GM12878 (cell line): Measurements from ENCODE around the gene ADK. TPM values are rescaled to one million over a fixed set of nuclear protein-coding genes. Genes with fewer than 3 reads are reported as not detected.

Experiments used
- ASH2L ChIP-seq: fragments of 300-600, 200-600 bp; sonication (generic); IDR thresholded peaks from 2 replicates; pipeline ENCODE4 v1.6.1; 2017; ENCODE audit warnings: low read depth, mild to moderate bottlenecking, borderline replicate concordance
- ATF2 ChIP-seq: IDR thresholded peaks from 2 replicates; pipeline ENCODE4 v1.6.1; 2012; ENCODE audit warnings: low read length, inconsistent platforms
- ATF3 ChIP-seq: IDR thresholded peaks from 2 replicates; pipeline ENCODE4 v1.6.1; 2011; ENCODE audit warnings: low read depth, mild to moderate bottlenecking, low read length, moderate library complexity, borderline replicate concordance; ENCODE audit errors: extremely low read depth
- BRCA1 ChIP-seq: IDR thresholded peaks from 2 replicates; pipeline ENCODE4 v1.6.1; 2011; ENCODE audit warnings: low read depth, low read length, improper control_type of control experiment
- CBX3 ChIP-seq: fragments of 200-600 bp; sonication (generic); IDR thresholded peaks from 2 replicates; pipeline ENCODE4 v1.6.1; 2016; ENCODE audit warnings: low read depth, borderline replicate concordance
- CEBPZ ChIP-seq: fragments of 150-350 bp; IDR thresholded peaks from 2 replicates; pipeline ENCODE4 v1.6.1; 2016; ENCODE audit warnings: low read depth, low read length
- DPF2 ChIP-seq: fragments of 450-650 bp; IDR thresholded peaks from 2 replicates; pipeline ENCODE4 v1.6.1; 2017; ENCODE audit warnings: mild to moderate bottlenecking
- HCFC1 ChIP-seq: fragments of 150-350 bp; IDR thresholded peaks from 2 replicates; pipeline ENCODE4 v1.6.1; 2014; ENCODE audit warnings: low read length
- MTA3 ChIP-seq: IDR thresholded peaks from 2 replicates; pipeline ENCODE4 v1.6.1; 2012; ENCODE audit warnings: low read length, inconsistent platforms, borderline replicate concordance
- MYC ChIP-seq: IDR thresholded peaks from 2 replicates; pipeline ENCODE4 v1.6.1; 2011; ENCODE audit warnings: mild to moderate bottlenecking, low read length, moderate library complexity, inconsistent platforms; ENCODE audit not compliant: insufficient read depth, insufficient replicate concordance, insufficient read length, severe bottlenecking
- NFXL1 ChIP-seq: fragments of 450-650 bp; IDR thresholded peaks from 2 replicates; pipeline ENCODE4 v1.6.1; 2017; ENCODE audit warnings: antibody characterized with exemption, mild to moderate bottlenecking, borderline replicate concordance
- NR2C1 ChIP-seq: fragments of 450-650 bp; IDR thresholded peaks from 2 replicates; pipeline ENCODE4 v1.6.1; 2017; ENCODE audit warnings: antibody characterized with exemption, mild to moderate bottlenecking, moderate library complexity
- PML ChIP-seq: IDR thresholded peaks from 2 replicates; pipeline ENCODE4 v1.6.1; 2012; ENCODE audit warnings: low read length, inconsistent platforms
- POU2F2 ChIP-seq: IDR thresholded peaks from 3 replicates; pipeline ENCODE4 v1.6.1; 2011; ENCODE audit warnings: low read depth, mild to moderate bottlenecking, low read length, borderline replicate concordance
- RAD51 ChIP-seq: fragments of 450-650 bp; IDR thresholded peaks from 2 replicates; pipeline ENCODE4 v1.6.1; 2016; ENCODE audit warnings: moderate library complexity, mild to moderate bottlenecking, inconsistent platforms
- RELB ChIP-seq: fragments of 450-650 bp; IDR thresholded peaks from 2 replicates; pipeline ENCODE4 v1.6.1; 2017; ENCODE audit warnings: low read depth, mild to moderate bottlenecking, moderate library complexity
- SRF ChIP-seq, 2 experiments: IDR thresholded peaks; 2 replicates each; pipeline ENCODE4 v1.6.1; 2011; ENCODE audit warnings: low read depth in 2 of 2, low read length in 2 of 2, mild to moderate bottlenecking in 1 of 2, moderate library complexity in 1 of 2
- TCF12 ChIP-seq: IDR thresholded peaks from 2 replicates; pipeline ENCODE4 v1.6.1; 2011; ENCODE audit warnings: low read depth, mild to moderate bottlenecking, low read length
- ZBTB4 ChIP-seq: fragments of 450-650 bp; formaldehyde crosslinking; IDR thresholded peaks from 2 replicates; pipeline ENCODE4 v1.4.0; 2022; ENCODE audit warnings: mild to moderate bottlenecking, moderate library complexity
- ZNF217 ChIP-seq: fragments of 450-650 bp; IDR thresholded peaks from 2 replicates; pipeline ENCODE4 v1.6.1; 2017; ENCODE audit warnings: antibody characterized with exemption, mild to moderate bottlenecking
- polyA plus RNA-seq, 11 experiments: library from polyadenylated mRNA; depleted of rRNA in 4 of 11; unstranded in 6 of 11; stranded (reverse) in 5 of 11; fragments of >200 nt; fragmentation: Nextera tagmentation in 4 of 11; fragmentation: Illumina TruSeq in 1 of 11; extraction: Ambion mirVana in 4 of 11; extraction: Trizol in 1 of 11; gene quantifications; 1 replicate in 1 of 11; 2 replicates in 10 of 11; pipeline versions ENCODE4 v1.2.1 to v1.2.3, GENCODE V29; 2011 to 2016; ENCODE audit warnings: inconsistent platforms in 2 of 11, missing spikeins in 2 of 11, low read depth in 1 of 11
- total RNA-seq, 4 experiments: library from RNA; depleted of rRNA in 3 of 4; stranded (reverse); fragments of >200 nt in 3 of 4; fragmentation: Illumina TruSeq in 1 of 4; extraction: Trizol in 1 of 4; gene quantifications; 2 replicates each; pipeline versions ENCODE4 v1.2.1 to v1.2.3, GENCODE V29; 2013 to 2021

The ADK gene
- total and polyA plus RNA-seq, 10 of the 15 experiments (the other 5 are each of a cell fraction or from before 2014, with no cell fraction given), result 42.0 to 151 (median 81.6) TPM

GRCh38 chr10:74117738-74118137 is 33.3 kb upstream of the ADK start (continued):
- 0 out of 2 replicates have a peak, but pooled peaks have one; percentile 36 for TF ChIP-seq RELB
- no peak for TF ChIP-seq NR2C1
- TF ChIP-seq DPF2, result no peak
- TF ChIP-seq CEBPZ, result no peak
- TF ChIP-seq RAD51, result no peak
- TF ChIP-seq ZNF217, result no peak
- no peak for TF ChIP-seq SRF (IDR thresholded peaks at IDR 0.05; ENCODE audit: low read depth in 2 of 2, low read length in 2 of 2)
- TF ChIP-seq MYC, result no peak
- no peak for TF ChIP-seq ZBTB4 (CRISPR knock-in tag)
- TF ChIP-seq CBX3, result no peak
- no peak for TF ChIP-seq POU2F2
- no peak for TF ChIP-seq TCF12
- 0 out of 2 replicates have a peak, but pooled peaks have one; percentile 10 for TF ChIP-seq ATF2
- no peak for TF ChIP-seq ATF3
- TF ChIP-seq BRCA1, result no peak
- no peak for TF ChIP-seq NFXL1
- no peak for TF ChIP-seq MTA3
- no peak for TF ChIP-seq PML
- no peak for TF ChIP-seq HCFC1
- no peak for TF ChIP-seq ASH2L
